Retina (tissue), 1 donor: ENCODE data around the gene NOSIP.
"Not testable (repeated sequence)": the region's sequence is repeated elsewhere in the genome, so short reads cannot be mapped to it uniquely, and the experiment has no call there.

Experiments
- DNase-seq: peaks from one replicate; pipeline ENCODE4 v3.0.0-alpha.2; 2016

NOSIP gene, protein sequence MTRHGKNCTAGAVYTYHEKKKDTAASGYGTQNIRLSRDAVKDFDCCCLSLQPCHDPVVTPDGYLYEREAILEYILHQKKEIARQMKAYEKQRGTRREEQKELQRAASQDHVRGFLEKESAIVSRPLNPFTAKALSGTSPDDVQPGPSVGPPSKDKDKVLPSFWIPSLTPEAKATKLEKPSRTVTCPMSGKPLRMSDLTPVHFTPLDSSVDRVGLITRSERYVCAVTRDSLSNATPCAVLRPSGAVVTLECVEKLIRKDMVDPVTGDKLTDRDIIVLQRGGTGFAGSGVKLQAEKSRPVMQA

GRCh38 chr19:49580264-49581006 lies at the start of gene NOSIP:
Gene NOSIP, minus strand, starts transcription at chr19:49580556. Its CDS starts 19,865 bp downstream, at chr19:49560691.
- DNase-seq = peak; percentile 95

- no peak for DNase-seq
Measured at GRCh38 chr19:49629659-49630058, 49.3 kb upstream of the NOSIP start.

GRCh38 chr19:49626226-49626625 lies 45.9 kb upstream of the NOSIP start:
- DNase-seq = no peak

GRCh38 chr19:49624967-49625910 lies 44.9 kb upstream of the NOSIP start:
- no peak for DNase-seq

- not testable (repeated sequence) for DNase-seq
Measured at GRCh38 chr19:49617860-49618259, 37.5 kb upstream of the NOSIP start.

DNA sequence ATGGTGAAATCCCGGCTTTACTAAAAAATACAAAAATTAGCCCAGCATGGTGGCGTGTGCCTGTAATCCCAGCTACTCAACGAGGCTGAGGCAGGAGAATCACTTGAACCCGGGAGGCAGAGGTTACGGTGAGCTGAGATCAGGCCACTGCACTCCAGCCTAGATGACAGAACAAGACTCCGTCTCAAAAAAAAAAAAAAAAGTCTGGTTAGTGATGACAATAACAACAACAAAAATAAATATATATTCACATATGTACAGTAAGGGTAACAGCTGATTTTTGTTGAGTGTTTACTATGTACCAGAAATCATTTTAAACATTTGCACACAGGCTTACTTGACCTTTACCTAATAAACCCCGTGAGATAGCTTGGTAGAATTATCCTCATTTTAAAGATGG lies 36.6 kb upstream of the NOSIP start:
- no peak for DNase-seq

DNA sequence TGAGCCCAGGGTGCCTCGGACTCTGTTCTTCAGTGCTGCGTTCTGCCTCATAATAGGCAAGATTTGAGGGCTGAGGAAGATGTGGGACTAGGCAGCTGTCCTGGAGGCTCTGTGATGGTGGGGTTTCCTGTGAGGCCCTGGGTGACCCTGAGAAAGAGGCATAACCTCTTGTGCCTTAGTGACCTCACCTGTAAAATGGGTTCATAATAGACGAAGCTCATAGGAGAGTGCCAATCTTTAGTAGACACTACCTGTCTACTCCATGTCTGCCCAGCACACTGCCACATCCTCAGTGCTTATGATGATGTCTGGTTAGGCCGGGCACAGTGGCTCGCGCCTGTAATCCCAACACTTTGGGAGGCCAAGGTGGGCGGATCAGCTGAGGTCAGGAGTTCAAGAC lies 36.2 kb upstream of the NOSIP start:
- DNase-seq = no peak

DNA sequence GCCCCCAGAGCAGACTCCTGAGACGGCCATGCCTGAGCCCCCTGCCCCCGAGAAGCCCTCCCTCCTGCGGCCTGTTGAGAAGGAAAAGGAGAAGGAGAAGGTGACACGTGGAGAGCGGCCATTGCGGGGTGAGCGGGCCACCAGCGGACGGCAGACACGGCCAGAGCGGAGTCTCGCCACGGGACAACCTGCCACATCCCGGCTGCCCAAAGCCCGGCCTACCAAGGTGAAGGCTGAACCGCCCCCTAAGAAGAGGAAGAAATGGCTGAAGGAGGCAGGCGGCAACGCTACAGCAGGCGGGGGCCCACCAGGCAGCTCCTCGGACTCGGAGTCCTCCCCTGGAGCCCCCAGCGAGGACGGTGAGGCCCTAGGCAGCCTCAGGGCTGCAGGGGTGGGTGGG lies 35.5 kb upstream of the NOSIP start:
- no peak for DNase-seq

- DNase-seq = no peak
Measured at GRCh38 chr19:49614096-49614833, 33.9 kb upstream of the NOSIP start.

- no peak for DNase-seq
Measured at GRCh38 chr19:49613374-49613773, 33.0 kb upstream of the NOSIP start.

DNA sequence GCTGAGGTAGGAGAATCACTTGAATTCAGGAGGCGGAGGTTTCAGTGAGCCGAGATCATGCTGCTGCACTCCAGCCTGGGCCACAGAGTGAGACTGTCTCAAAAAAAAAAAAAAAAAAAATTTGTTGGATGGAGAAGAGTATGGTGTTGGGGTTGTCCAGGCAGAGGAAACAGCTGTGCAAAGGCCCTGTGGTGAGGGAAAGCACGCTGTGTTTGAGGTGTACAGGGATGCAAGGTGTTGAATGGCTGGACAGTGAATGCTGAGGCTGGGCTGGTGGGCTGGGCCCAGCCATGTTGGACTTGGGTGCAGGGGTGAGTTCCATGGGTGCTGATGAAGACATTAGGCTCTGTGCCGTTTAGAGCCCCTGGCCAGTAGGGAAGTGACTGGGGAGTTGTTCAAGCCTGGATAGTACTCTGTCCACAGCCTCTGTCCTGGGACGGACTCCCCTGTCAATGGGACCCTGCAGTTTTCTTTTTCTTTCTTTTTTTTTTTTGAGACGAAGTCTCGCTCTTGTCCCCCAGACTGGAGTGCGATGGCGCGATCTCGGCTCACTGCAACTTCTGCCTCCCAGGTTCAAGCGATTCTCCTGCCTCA lies 29.2 kb upstream of the NOSIP start:
- no peak for DNase-seq

DNA sequence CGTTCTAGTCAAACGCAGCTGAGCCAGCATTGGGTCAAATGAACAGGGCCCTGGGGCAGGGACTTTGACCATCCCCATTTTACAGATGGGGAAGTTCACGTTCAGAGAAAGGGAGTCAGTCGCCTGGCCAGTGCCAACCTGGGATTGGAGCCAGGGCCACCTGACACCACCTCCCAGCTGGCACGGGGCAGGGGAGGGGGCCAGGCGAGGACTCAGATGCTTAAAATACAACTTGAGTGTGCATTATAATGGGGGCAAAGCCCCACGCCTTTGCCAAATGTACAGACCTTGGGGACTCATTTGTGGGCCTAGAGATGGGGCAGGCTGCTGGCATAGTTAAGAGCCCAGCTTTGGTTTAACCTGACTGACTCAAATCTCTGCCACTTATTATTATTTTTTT lies 25.2 kb upstream of the NOSIP start:
- DNase-seq = no peak

- no peak for DNase-seq
Measured at GRCh38 chr19:49602806-49603205, 22.4 kb upstream of the NOSIP start.

DNA sequence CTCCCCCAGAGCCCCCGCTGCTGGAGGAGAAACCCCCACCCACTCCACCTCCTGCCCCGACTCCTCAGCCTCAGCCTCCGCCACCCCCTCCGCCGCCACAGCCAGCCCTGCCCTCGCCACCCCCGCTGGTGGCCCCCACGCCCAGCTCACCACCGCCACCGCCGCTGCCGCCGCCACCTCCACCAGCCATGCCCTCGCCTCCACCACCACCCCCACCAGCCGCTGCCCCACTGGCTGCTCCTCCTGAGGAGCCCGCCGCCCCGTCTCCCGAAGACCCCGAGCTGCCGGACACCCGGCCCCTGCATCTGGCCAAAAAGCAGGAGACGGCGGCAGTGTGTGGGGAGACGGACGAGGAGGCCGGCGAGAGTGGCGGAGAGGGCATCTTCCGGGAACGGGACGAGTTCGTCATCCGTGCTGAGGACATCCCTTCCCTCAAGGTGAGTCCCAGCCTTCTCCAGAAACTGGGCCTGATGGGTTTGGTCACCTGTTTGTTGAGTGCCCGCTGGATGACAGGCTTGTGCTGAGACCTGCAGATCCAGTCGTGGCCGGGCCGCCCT lies 21.2 kb upstream of the NOSIP start:
- no peak for DNase-seq

GRCh38 chr19:49599378-49600295 lies 19.3 kb upstream of the NOSIP start:
- no peak for DNase-seq

DNA sequence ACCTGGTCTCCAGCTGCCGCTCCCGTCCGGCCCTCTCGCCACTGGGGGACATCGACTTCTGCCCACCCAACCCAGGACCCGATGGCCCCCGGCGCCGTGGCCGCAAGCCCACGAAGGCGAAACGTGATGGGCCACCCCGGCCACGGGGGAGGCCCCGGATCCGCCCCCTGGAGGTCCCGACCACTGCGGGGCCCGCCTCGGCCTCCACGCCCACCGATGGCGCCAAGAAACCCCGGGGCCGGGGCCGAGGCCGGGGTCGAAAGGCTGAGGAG lies 17.3 kb upstream of the NOSIP start:
- no peak for DNase-seq

- DNase-seq = no peak
Measured at GRCh38 chr19:49596954-49597702, 16.8 kb upstream of the NOSIP start.

DNA sequence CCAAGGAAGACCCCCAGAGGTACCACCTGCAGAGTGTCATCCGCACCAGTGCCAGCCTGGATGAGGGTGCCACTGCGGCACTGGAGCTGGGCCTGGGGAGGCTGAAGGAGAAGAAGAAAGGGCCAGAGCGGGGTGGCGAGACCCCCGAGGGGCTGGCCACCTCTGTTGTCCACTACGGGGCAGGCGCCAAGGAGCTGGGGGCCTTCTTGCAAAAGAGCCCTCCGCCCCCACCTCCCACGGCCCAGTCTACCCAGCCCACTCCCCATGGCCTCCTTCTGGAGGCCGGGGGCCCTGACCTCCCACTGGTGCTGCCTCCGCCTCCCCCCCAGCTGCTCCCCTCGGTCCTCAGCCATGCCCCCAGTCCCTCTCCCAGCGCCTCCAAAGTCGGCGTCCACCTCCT lies 16.1 kb upstream of the NOSIP start:
- DNase-seq = no peak

GRCh38 chr19:49595819-49596404 lies 15.6 kb upstream of the NOSIP start:
- DNase-seq = no peak
